ENCODE results near the gene RASAL2.
"Not testable (repeated sequence)": the region's sequence is repeated elsewhere in the genome, so short reads cannot be mapped to it uniquely, and the experiment has no call there.

Gene RASAL2

DNA sequence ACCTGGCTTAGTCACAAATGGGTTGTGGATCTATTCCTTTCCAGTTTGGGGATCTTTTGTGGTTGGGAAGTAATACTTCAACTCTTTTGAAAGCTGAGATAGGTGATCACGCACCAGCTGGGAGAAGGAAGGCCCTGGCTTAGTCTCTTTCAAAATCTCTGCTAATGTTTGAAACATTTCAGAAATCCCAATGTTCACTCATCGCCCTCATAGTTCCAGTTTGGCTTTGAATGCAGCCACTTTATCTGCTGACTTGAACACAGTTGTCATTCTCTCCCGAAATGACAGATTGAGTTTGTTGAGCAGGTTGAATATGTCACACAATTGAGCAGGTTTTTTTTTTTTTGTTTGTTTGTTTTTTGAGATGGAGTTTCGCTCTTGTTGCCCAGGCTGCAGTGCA is 24.6 kb downstream of the RASAL2 start:
- no peak overlapping the region for H3K4me3 ChIP-seq (ENCODE audit: low read depth, low read length)
- TF ChIP-seq, protein P1, sequence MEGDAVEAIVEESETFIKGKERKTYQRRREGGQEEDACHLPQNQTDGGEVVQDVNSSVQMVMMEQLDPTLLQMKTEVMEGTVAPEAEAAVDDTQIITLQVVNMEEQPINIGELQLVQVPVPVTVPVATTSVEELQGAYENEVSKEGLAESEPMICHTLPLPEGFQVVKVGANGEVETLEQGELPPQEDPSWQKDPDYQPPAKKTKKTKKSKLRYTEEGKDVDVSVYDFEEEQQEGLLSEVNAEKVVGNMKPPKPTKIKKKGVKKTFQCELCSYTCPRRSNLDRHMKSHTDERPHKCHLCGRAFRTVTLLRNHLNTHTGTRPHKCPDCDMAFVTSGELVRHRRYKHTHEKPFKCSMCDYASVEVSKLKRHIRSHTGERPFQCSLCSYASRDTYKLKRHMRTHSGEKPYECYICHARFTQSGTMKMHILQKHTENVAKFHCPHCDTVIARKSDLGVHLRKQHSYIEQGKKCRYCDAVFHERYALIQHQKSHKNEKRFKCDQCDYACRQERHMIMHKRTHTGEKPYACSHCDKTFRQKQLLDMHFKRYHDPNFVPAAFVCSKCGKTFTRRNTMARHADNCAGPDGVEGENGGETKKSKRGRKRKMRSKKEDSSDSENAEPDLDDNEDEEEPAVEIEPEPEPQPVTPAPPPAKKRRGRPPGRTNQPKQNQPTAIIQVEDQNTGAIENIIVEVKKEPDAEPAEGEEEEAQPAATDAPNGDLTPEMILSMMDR (IDR thresholded peaks at IDR 0.05; ENCODE audit: control insufficient read depth, extremely low read depth, insufficient read depth), result no peak
- no peak for DNase-seq (ENCODE audit: low read depth)

GRCh38 chr1:178119628-178120027 is 25.7 kb downstream of the RASAL2 start:
- DNase-seq (ENCODE audit: low read depth), result no peak
- no peak overlapping the region for H3K4me3 ChIP-seq (ENCODE audit: low read depth, low read length)
- TF ChIP-seq, protein P1 (IDR thresholded peaks at IDR 0.05; ENCODE audit: control insufficient read depth, extremely low read depth, insufficient read depth), result no peak

GRCh38 chr1:178120088-178120487 is 26.2 kb downstream of the RASAL2 start:
- DNase-seq (ENCODE audit: low read depth), result no peak
- no peak overlapping the region for H3K4me3 ChIP-seq (ENCODE audit: low read depth, low read length)
- TF ChIP-seq, protein P1 (IDR thresholded peaks at IDR 0.05; ENCODE audit: control insufficient read depth, extremely low read depth, insufficient read depth), result no peak

DNA sequence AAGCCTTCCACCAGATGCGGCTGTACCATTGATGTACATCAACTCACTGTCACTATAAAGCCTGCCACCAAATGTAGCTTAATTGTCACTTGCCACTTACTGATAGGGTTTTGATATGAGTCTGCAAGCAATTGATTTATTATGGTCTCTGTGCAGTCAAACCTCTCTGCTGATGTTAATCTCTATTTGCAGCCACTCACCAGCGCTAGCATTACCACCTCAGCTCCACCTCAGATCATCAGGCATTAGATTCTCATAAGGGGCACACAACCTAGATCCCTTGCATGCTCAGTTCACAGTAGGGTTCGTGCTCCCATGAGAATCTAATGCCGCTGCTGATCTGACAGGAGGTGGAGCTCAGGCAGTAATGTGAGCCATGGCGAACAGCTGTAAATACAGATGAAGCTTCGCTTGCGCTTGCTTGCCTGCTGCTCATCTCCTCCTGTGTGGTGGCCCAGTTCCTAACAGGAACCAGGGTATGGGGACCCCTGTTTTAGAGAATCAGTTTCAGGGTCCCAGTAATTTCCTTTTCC is 26.7 kb downstream of the RASAL2 start:
- not testable (repeated sequence) for DNase-seq (ENCODE audit: low read depth); H3K4me3 ChIP-seq (ENCODE audit: low read depth, low read length)

GRCh38 chr1:178121883-178122282 is 28.0 kb downstream of the RASAL2 start:
- TF ChIP-seq, protein P1 (IDR thresholded peaks at IDR 0.05; ENCODE audit: control insufficient read depth, extremely low read depth, insufficient read depth), result no peak
- DNase-seq (ENCODE audit: low read depth), result no peak
- no peak overlapping the region for H3K4me3 ChIP-seq (ENCODE audit: low read depth, low read length)

DNA sequence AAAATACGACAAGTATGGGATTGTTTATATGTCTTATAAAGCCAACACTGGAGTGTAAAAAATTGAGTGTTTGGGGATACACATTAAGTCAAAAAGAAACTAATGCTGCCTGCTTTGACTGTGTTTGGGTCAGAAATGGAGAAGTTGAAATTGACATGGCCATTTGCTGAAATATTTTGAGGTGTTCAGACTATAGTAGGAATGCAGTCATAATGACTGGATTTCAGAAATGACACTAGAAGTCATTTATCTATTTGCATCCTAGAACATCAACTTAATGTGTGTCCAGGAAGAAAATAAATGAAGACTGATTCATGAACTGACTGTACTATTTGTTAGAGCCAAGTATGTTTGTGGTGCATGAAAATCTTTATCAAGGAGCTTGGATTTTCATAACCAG is 28.4 kb downstream of the RASAL2 start:
- TF ChIP-seq, protein P1 (IDR thresholded peaks at IDR 0.05; ENCODE audit: control insufficient read depth, extremely low read depth, insufficient read depth), result no peak
- no peak overlapping the region for H3K4me3 ChIP-seq (ENCODE audit: low read depth, low read length)
- DNase-seq (ENCODE audit: low read depth), result no peak

GRCh38 chr1:178124115-178124514 is 30.2 kb downstream of the RASAL2 start:
- TF ChIP-seq, protein P1 (IDR thresholded peaks at IDR 0.05; ENCODE audit: control insufficient read depth, extremely low read depth, insufficient read depth), result no peak
- no peak for DNase-seq (ENCODE audit: low read depth)
- no peak overlapping the region for H3K4me3 ChIP-seq (ENCODE audit: low read depth, low read length)

Data from LNCaP clone FGC (cell line).